Naive B cell (primary cell): ENCODE data around the gene RNF10. TPM values are rescaled to one million over a fixed set of nuclear protein-coding genes. Genes with fewer than 3 reads are reported as not detected.

Experiments
- ATAC-seq, 2 donors: fragments of 150-1000 bp; cut with Tn5 transposase; 2 replicates each; pipeline ENCODE4 v1.10.0; 2021; ENCODE audit warnings: low read depth in 2 of 2, mild to moderate bottlenecking in 2 of 2, moderate library complexity in 2 of 2
- DNase-seq: peaks from one replicate; pipeline ENCODE4 v3.0.0; 2022
- H3K27ac Mint-ChIP-seq, 6 donors: one replicate each; pipeline ENCODE4 v1.8.0; 2020 to 2022; ENCODE audit warnings: mild to moderate bottlenecking in 6 of 6, mixed read lengths in 6 of 6, moderate library complexity in 5 of 6, inconsistent platforms in 2 of 6
- H3K27me3 Mint-ChIP-seq, 3 donors: one replicate each; pipeline ENCODE4 v1.8.0; 2021 to 2022; ENCODE audit warnings: mixed read lengths in 3 of 3, mild to moderate bottlenecking in 1 of 3
- H3K36me3 Mint-ChIP-seq, 2 donors: one replicate each; pipeline ENCODE4 v1.8.0; 2020 to 2022; ENCODE audit warnings: mixed read lengths in 2 of 2, inconsistent platforms in 1 of 2, mild to moderate bottlenecking in 1 of 2
- H3K4me1 Mint-ChIP-seq, 3 donors: one replicate each; pipeline ENCODE4 v1.8.0; 2020 to 2022; ENCODE audit warnings: mixed read lengths in 3 of 3, inconsistent platforms in 1 of 3, mild to moderate bottlenecking in 1 of 3, moderate library complexity in 1 of 3
- H3K4me3 Mint-ChIP-seq, 8 donors: one replicate each; pipeline ENCODE4 v1.8.0; 2020 to 2022; ENCODE audit warnings: mild to moderate bottlenecking in 8 of 8, mixed read lengths in 8 of 8, moderate library complexity in 8 of 8, inconsistent platforms in 2 of 8
- H3K9me3 Mint-ChIP-seq, 7 donors: one replicate each; pipeline ENCODE4 v1.8.0; 2020 to 2022; ENCODE audit warnings: mixed read lengths in 7 of 7, mild to moderate bottlenecking in 5 of 7, inconsistent platforms in 2 of 7, moderate library complexity in 1 of 7
- polyA plus RNA-seq, 6 donors: library from polyadenylated mRNA; unstranded; fragments of 300-500 nt; fragmentation: Illumina TruSeq; gene quantifications; one replicate each; pipeline ENCODE4 v1.2.3, GENCODE V29; 2021; ENCODE audit warnings: low read depth in 6 of 6

Gene RNF10
- polyA plus RNA-seq, 6 donors from 2014 or later: 77.2 to 133 (median 94.7) TPM

GRCh38 chr12:120534703-120535655 lies 823 bp downstream of the RNF10 start:
- Mint-ChIP-seq H3K36me3 (no peaks in the 10 kb centered on the region), H3K9me3 (no peaks in the 10 kb centered on the region), H3K27me3 (no peaks in the 10 kb centered on the region), H3K4me3 (peak overlapping the region; percentile 92 to 100 (median 98)), H3K4me1 (peaks cover 34 to 59% (median 54%) of the 10 kb centered on the region in 3 donors), H3K27ac (peak overlapping the region; percentile 33 to 100 (median 97))
- ATAC-seq (peak; percentile 70 to 76), DNase-seq (peak; percentile 56)

DNA sequence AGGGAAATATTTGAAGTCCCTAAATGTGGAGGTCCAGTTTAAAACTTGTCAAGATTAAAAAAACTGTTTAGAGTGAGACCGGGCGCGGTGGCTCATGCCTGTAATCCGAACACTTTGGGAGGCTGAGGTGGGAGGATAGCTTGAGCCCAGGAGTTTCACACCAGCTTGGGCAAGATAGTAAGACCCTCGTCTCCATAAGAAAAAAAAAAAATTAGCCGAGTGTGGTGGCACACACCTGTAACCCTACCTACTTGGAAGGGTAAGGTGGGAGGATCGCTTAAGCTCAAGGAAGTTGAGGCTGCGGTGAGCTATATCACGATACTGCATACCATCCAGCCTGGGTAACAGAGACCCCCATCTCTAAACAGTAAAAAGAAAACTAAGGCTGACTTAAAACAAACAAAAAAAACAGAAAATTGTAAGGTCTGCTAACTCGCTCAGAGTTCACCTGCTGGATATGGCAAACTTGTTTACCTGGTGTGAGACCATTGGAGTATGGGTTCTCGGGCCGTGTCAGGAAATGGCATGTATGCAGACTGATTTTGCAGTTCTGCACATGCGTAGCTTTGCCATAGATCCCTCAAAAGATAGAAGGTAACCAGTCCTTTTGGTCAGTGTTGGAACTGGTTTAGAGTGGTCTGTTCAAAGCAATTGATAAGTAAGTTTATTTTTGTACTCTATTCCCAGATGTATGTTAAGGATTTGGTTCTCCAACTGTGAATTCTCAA lies 2.1 kb downstream of the RNF10 start:
- ATAC-seq: no peak
- Mint-ChIP-seq H3K27me3 (no peaks in the 10 kb centered on the region), H3K4me3 (peak overlapping the region; percentile 71 to 98 (median 96)), H3K9me3 (no peaks in the 10 kb centered on the region), H3K27ac (peak overlapping the region in 5 of 6 donors; percentile 28 to 97 (median 62)), H3K4me1 (peaks cover 37 to 68% (median 56%) of the 10 kb centered on the region in 3 donors), H3K36me3 (no peaks in the 10 kb centered on the region)
- DNase-seq: no peak

DNA sequence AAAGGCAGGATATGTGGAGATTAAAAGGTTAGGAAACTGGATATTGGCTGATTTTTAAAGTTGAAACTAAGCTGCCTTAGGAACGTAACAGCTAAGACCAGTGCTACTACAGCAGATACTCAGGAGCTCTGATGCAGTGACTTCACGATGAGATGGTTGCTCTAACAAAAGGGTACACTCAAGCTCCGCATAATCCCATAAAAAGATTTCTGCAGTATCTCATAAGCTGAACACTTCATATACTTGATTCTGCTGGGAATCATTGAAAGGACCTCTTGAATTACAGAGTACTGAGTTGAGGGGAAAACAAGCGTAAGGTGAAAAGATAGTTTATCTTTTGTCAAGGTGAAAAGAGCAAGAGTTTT lies 3.7 kb downstream of the RNF10 start:
- H3K27me3 Mint-ChIP-seq: no peaks in the 10 kb centered on the region
- peaks cover 37 to 81% (median 65%) of the 10 kb centered on the region in 3 donors for H3K4me1 Mint-ChIP-seq
- ATAC-seq: no peak
- no peaks in the 10 kb centered on the region for H3K36me3 Mint-ChIP-seq
- peak overlapping the region in 7 of 8 donors; percentile 2 to 98 (median 95) for H3K4me3 Mint-ChIP-seq
- no peak for DNase-seq
- no peaks in the 10 kb centered on the region for H3K9me3 Mint-ChIP-seq
- H3K27ac Mint-ChIP-seq: peak overlapping the region in 3 of 6 donors; percentile 7 to 77 (median 68)

DNA sequence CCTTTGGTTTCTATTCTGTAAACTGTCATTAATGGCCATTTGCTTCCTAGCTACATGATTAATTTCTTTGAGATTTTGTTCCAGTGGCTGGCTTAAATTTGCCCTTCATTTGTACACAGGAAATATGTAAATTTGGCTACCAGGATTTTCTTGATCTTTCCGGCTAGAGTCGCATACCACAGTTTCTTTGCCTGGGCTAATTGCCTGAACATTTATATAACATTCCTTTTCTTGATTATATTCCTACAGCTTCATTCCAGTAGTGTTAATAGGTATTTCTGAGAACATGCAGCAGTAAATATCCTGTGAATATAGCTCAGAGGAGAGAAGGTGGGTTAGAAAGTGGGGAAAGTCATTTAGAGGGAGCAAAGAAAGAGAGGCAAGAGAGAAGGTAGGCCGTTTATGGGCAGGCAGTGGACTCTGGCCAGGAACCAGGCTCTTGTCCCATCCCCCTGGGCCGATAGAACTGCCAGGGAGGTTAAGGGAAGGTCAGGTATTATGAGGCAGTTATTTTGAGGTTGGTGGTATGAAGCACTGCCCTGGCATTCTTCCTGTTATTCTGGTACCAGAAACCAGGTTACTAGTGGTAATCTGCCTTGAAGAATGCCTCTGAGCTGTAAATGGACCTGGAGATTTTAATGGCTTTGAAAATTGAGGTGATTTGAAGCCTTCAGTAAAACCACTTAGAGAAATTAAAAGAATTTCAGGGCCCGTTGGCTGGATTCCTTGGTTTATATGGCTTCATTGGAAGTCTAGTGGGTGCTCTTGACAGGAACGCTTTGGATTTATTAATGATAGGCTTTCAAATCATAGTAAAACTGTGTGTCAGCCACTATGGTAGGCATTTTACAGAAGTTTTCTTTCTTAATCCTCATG lies 4.4 kb downstream of the RNF10 start:
- H3K9me3 Mint-ChIP-seq: no peaks in the 10 kb centered on the region
- no peaks in the 10 kb centered on the region for H3K36me3 Mint-ChIP-seq
- peak overlapping the region; percentile 53 to 98 (median 78) for H3K4me3 Mint-ChIP-seq
- peaks cover 37 to 86% (median 67%) of the 10 kb centered on the region in 3 donors for H3K4me1 Mint-ChIP-seq
- no peaks in the 10 kb centered on the region for H3K27me3 Mint-ChIP-seq
- H3K27ac Mint-ChIP-seq: peak overlapping the region in 5 of 6 donors; percentile 57 to 86 (median 68)
- ATAC-seq: no peak
- no peak for DNase-seq

- ATAC-seq (no peak), DNase-seq (no peak)
- no peaks in the 10 kb centered on the region for H3K27me3 Mint-ChIP-seq
- no peaks in the 10 kb centered on the region for H3K36me3 Mint-ChIP-seq
- H3K4me3 Mint-ChIP-seq: peak overlapping the region in 4 of 8 donors; percentile 0 to 98 (median 66)
- H3K9me3 Mint-ChIP-seq: no peaks in the 10 kb centered on the region
- peak overlapping the region in 1 of 6 donors; percentile 65 for H3K27ac Mint-ChIP-seq
- peaks cover 33 to 88% (median 69%) of the 10 kb centered on the region in 3 donors for H3K4me1 Mint-ChIP-seq
Measured at GRCh38 chr12:120539303-120539702, 5.1 kb downstream of the RNF10 start.

DNA sequence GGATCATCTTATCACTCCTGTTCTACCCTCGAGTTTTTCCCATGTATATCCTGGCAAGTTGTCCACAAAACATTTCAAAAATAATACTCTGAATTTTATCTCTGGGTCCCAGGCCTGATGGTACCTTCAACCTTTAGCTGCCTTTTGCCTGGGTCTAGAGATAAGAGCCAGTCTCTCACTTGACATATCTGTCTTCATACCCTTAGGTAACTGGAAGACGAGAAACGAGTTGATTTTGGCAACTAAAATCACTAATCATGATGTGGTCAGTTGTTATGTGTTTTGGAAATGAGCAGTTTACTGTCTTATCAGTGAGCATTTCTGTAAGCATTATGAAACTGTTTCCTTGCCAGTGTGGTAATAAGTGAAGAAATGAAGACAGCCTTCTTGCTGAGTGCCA lies 6.3 kb downstream of the RNF10 start:
- Mint-ChIP-seq H3K4me1 (peaks cover 33 to 88% (median 62%) of the 10 kb centered on the region in 3 donors), H3K9me3 (no peaks in the 10 kb centered on the region), H3K36me3 (no peaks in the 10 kb centered on the region), H3K4me3 (peak overlapping the region in 1 of 8 donors; percentile 43), H3K27me3 (no peaks in the 10 kb centered on the region), H3K27ac (no peak overlapping the region)
- ATAC-seq (no peak), DNase-seq (no peak)

- Mint-ChIP-seq H3K36me3 (no peaks in the 10 kb centered on the region), H3K27ac (peak overlapping the region in 1 of 6 donors; percentile 51), H3K27me3 (no peaks in the 10 kb centered on the region), H3K4me1 (peaks cover 24 to 71% (median 45%) of the 10 kb centered on the region in 3 donors), H3K4me3 (no peak overlapping the region), H3K9me3 (no peaks in the 10 kb centered on the region)
- ATAC-seq: no peak
- no peak for DNase-seq
Measured at GRCh38 chr12:120542166-120542565, 8.0 kb downstream of the RNF10 start.

- H3K9me3 Mint-ChIP-seq: no peaks in the 10 kb centered on the region
- H3K4me1 Mint-ChIP-seq: peaks cover 6 to 45% (median 21%) of the 10 kb centered on the region in 3 donors
- H3K27ac Mint-ChIP-seq: no peak overlapping the region
- H3K36me3 Mint-ChIP-seq: no peaks in the 10 kb centered on the region
- DNase-seq (no peak), ATAC-seq (no peak)
- H3K4me3 Mint-ChIP-seq: no peak overlapping the region
- no peaks in the 10 kb centered on the region for H3K27me3 Mint-ChIP-seq
Measured at GRCh38 chr12:120544691-120545090, 10.5 kb downstream of the RNF10 start.

DNA sequence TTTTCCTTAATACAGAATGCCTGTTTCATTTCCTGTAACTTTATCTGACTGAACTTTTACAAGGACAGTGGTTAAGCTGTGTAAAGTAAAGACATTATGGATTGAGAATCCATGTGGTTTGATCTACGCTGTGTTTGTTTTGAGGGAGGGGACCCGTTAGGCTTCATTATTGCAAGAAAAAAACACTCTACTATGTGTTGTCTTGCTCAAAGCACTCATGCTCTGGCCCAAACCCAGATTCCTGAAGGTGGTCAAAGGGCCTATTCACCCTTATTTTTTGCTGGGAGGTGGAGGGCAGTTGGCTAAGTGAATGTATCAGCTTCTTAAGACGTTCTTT lies 11.9 kb downstream of the RNF10 start:
- no peaks in the 10 kb centered on the region for H3K9me3 Mint-ChIP-seq
- ATAC-seq (no peak), DNase-seq (no peak)
- H3K4me3 Mint-ChIP-seq: no peak overlapping the region
- no peaks in the 10 kb centered on the region for H3K27me3 Mint-ChIP-seq
- no peak overlapping the region for H3K27ac Mint-ChIP-seq
- H3K36me3 Mint-ChIP-seq: no peaks in the 10 kb centered on the region
- H3K4me1 Mint-ChIP-seq: peaks cover 3 to 34% (median 20%) of the 10 kb centered on the region in 3 donors

- Mint-ChIP-seq H3K4me3 (no peak overlapping the region), H3K36me3 (peaks cover 0 to 6% of the 10 kb centered on the region in 2 donors), H3K27me3 (no peaks in the 10 kb centered on the region), H3K27ac (peak overlapping the region in 1 of 6 donors; percentile 54), H3K4me1 (peaks cover 3 to 11% (median 4%) of the 10 kb centered on the region in 3 donors), H3K9me3 (no peaks in the 10 kb centered on the region)
- no peak for DNase-seq
- ATAC-seq: no peak
Measured at GRCh38 chr12:120554678-120555077, 20.5 kb downstream of the RNF10 start.

DNA sequence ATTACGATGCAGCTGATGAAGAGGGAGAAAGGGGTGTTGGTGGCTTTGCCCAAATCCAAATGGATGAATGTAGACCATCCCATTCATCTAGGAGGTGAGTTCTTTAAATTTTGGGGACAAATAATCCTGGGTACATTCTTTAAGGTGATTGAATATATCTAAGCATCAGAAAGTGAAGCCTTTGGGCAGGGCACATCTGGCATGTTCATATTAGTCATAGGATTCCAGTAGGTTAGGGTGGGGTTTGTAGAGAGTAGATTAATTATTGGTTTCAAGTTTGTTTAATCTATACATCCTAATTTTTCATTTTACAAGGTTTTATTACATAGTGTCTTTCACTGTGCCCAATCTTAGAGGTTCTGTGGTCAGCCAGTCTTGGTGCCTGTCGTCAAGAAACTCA lies 23.4 kb downstream of the RNF10 start:
- Mint-ChIP-seq H3K4me3 (no peak overlapping the region), H3K4me1 (peaks cover 0 to 7% (median 2%) of the 10 kb centered on the region in 3 donors), H3K9me3 (no peaks in the 10 kb centered on the region), H3K27ac (peak overlapping the region in 1 of 6 donors; percentile 10), H3K36me3 (peaks cover 4 to 6% of the 10 kb centered on the region in 2 donors), H3K27me3 (no peaks in the 10 kb centered on the region)
- no peak for DNase-seq
- ATAC-seq: no peak

DNA sequence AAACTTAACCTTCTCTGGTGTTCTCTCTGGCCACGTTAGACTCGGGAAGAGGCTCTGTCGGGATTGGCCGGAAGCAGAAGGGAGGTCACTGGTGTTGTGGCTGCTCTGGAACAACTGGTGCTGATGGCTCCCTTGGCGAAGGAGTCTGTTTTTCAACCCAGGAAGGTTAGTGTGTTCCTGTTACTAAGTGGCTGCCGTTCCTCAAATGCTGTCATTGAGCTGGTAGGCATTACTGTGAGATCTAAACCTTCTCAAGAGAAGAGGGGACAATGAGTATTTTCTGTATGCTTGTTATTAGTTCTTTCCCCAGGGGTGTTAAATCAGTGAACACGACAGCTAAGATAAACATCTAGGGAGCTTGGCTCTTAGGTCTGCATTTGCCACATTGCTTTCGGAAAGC lies 28.8 kb downstream of the RNF10 start:
- H3K4me3 Mint-ChIP-seq: no peak overlapping the region
- DNase-seq (no peak), ATAC-seq (no peak)
- no peaks in the 10 kb centered on the region for H3K27me3 Mint-ChIP-seq
- no peaks in the 10 kb centered on the region for H3K4me1 Mint-ChIP-seq
- H3K36me3 Mint-ChIP-seq: peaks cover 8 to 11% of the 10 kb centered on the region in 2 donors
- no peaks in the 10 kb centered on the region for H3K9me3 Mint-ChIP-seq
- peak overlapping the region in 2 of 6 donors; percentile 50 to 62 for H3K27ac Mint-ChIP-seq

DNA sequence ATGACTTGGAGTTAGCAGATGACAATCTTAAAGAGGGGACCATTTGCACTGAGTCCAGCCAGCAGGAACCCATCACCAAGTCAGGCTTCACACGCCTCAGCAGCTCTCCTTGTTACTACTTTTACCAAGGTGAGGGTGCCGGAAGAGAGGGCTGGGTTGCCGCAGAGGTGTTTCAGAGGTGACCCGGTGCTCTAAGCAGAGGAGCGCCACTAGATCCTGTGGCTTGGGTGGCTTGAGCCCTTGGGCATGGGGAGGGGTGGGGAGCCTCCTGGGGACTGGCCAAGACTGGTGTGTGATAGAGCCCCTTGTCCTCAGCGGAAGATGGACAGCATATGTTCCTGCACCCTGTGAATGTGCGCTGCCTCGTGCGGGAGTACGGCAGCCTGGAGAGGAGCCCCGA lies 29.3 kb downstream of the RNF10 start:
- Mint-ChIP-seq H3K9me3 (no peaks in the 10 kb centered on the region), H3K4me3 (no peak overlapping the region), H3K27ac (peak overlapping the region in 2 of 6 donors; percentile 62 to 80), H3K4me1 (no peaks in the 10 kb centered on the region), H3K27me3 (no peaks in the 10 kb centered on the region), H3K36me3 (peaks cover 8 to 11% of the 10 kb centered on the region in 2 donors)
- DNase-seq (no peak), ATAC-seq (no peak)
